Spleen (tissue), 7 donors: ENCODE data around the gene KASH5.

Experiments
- CTCF ChIP-seq, 11 experiments: fragments of 200-600 bp in 7 of 11; fragments of 450-650 bp in 4 of 11; sonication (generic) in 4 of 11; IDR thresholded peaks in 8 of 11; conservative IDR thresholded peaks in 3 of 11; 1 replicate in 7 of 11; 2 replicates in 4 of 11; pipeline versions ENCODE4 v1.4.0 to v1.8.0; 2016 to 2021; ENCODE audit warnings: antibody characterized with exemption in 11 of 11, inconsistent platforms in 4 of 11, mild to moderate bottlenecking in 1 of 11
- POLR2A ChIP-seq, 3 donors: fragments of 450-650 bp; IDR thresholded peaks; one replicate each; pipeline ENCODE4 v1.5.1; 2017; ENCODE audit warnings: antibody characterized with exemption in 3 of 3, mild to moderate bottlenecking in 1 of 3
- POLR2AphosphoS5 ChIP-seq, 3 donors: sonication (generic); formaldehyde crosslinking; IDR thresholded peaks; one replicate each; pipeline ENCODE4 v1.5.1; 2017; ENCODE audit warnings: antibody characterized with exemption in 3 of 3
- donor health status: DM: no; HTN: no; CAD: no; lungs with moderate emphysema.
- donor health status: DM: no; HTN: no; CAD: no.
- donor health status: DM: no; HTN: no; CAD: no.

- TF ChIP-seq POLR2A (IDR thresholded peaks at IDR 0.05) (no peak), CTCF (IDR thresholded peaks at IDR 0.05 in 8 of 11, conservative IDR thresholded peaks at IDR 0.05 in 3 of 11) (no peak), POLR2AphosphoS5 (IDR thresholded peaks at IDR 0.05) (peak; percentile 47 to 80 (median 77))
These were observed at the start of gene KASH5 for GRCh38 chr19:49387936-49388372.
